ENCODE data around the gene ADRA2B.

DNA sequence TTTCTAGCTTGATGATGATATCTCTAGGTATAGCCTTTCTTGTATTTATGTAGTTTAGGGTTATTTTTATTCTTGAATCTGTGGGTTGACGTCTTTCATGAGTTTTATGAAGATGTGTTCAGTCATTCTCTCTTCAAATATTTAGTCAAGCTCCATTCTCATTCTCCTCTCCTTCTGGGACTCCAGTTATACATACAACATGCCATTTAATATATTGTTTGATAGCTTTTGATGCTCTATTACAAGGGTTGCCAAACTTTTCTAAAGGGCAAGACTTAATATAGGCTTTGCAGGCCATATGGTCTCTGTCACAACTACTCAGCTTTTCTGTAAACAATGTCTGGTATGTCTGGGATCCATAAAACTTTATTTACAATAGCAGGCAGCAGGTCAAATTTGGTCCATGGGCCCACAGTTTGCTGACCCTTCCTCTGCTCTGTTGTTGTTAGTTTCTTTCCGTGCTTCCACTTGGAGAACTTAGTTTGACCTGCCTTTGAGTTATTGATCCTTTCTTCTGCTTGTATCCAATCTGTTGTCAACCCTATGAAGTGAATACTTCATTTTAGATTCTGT lies 41.1 kb downstream of the ADRA2B start:
- no peak for TF ChIP-seq EZH2 (IDR thresholded peaks at IDR 0.05)
- no peak for TF ChIP-seq FOXP2 (optimal IDR thresholded peaks at IDR 0.05; ENCODE audit: control extremely low read depth, extremely low read length, insufficient read depth)

Data from SK-N-MC (cell line).